Peyer's patch (tissue), 4 donors: ENCODE measurements around the gene PLXNB2. TPM values are rescaled to one million over a fixed set of nuclear protein-coding genes. Genes with fewer than 3 reads are reported as not detected.

Source experiments
- DNase-seq, 3 donors: peaks; one replicate each; pipeline ENCODE4 v3.0.0-alpha.2; 2017 to 2019
- H3K27ac ChIP-seq, 4 donors: fragments of 200-600 bp; sonication (generic); one replicate each; pipeline ENCODE4 v1.5.1; 2016 to 2019
- H3K27me3 ChIP-seq, 2 donors: fragments of 200-600 bp; sonication (generic); one replicate each; pipeline ENCODE4 v1.5.1; 2019
- H3K36me3 ChIP-seq, 3 donors: fragments of 200-600 bp; sonication (generic); one replicate each; pipeline ENCODE4 v1.5.1; 2016 to 2019
- H3K4me1 ChIP-seq, 4 donors: fragments of 200-600 bp; sonication (generic); one replicate each; pipeline ENCODE4 v1.5.1; 2016 to 2019
- H3K4me3 ChIP-seq, 4 donors: fragments of 200-600 bp; sonication (generic); 1 replicate in 3 of 4; 2 replicates in 1 of 4; pipeline ENCODE4 v1.5.1; 2016 to 2019; ENCODE audit warnings: mild to moderate bottlenecking in 1 of 4
- H3K9me3 ChIP-seq, 4 donors: fragments of 200-600 bp; sonication (generic); one replicate each; pipeline ENCODE4 v1.5.1; 2016 to 2019; ENCODE audit warnings: mild to moderate bottlenecking in 1 of 4
- POLR2A ChIP-seq, 2 donors: fragments of 450-650 bp; IDR thresholded peaks; one replicate each; pipeline ENCODE4 v1.5.1; 2017; ENCODE audit warnings: antibody characterized with exemption in 2 of 2, mild to moderate bottlenecking in 2 of 2, moderate library complexity in 2 of 2
- total RNA-seq, 4 donors: library from RNA; depleted of rRNA; stranded (reverse); fragments of >200 nt; gene quantifications; one replicate each; pipeline ENCODE4 v1.1.0, GENCODE V29; 2016
- TF ChIP-seq, protein P1 (sequence below), 6 experiments: fragments of 450-650 bp in 4 of 6; fragments of 200-600 bp in 2 of 6; sonication (generic) in 1 of 6; IDR thresholded peaks; one replicate each; pipeline ENCODE4 v1.5.1; 2017 to 2019; ENCODE audit warnings: antibody characterized with exemption in 6 of 6, mild to moderate bottlenecking in 3 of 6, moderate library complexity in 1 of 6

The PLXNB2 gene
- total RNA-seq, 4 donors from 2014 or later, result 182 to 597 (median 307) TPM

DNA sequence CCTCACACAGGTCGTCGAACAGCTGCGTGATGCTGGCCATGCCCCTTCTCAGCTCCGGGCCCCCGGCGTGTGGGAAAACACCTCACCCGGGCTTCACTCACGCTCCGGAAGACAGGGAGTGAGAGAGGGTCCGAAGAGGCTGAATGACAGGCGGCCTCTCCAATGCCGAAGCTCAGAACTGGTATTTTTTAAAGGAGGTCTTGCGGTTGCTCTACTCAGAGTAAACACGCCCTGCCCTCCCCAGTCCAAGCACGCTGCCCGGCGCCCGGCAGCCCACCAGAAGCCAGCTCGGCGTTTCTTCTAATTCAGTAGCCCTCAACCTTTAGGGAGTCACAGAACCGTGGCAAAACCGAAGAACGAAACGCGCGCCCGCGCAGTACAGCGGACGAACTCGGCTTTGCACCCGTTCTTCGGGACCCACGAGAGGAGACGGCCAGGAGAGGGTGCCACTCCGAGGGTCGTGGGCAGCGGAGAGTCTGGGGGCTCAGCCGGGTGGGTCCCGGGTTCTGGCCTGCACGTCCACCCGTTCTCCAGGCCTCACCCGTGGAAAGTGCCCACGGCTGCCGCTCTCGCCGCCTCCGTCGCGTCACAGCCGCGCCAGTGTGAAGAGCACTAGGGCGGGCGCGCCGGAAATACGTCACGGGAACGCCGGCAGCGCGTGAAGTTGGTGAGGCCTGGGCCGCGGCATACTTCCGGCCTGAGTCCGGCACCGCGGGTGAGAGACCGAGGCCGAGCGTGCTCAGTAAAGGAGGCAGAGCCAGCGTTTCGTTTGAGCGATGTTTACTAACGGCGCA is 62.8 kb downstream of the PLXNB2 start, which contains the start of gene TUBGCP6:
Gene TUBGCP6, minus strand, starts transcription at position 604 of the 794 bp plus-strand sequence. Its CDS starts 564 bp downstream, at position 40.
- DNase-seq, result peak; percentile 95 to 98 (median 97)
- Histone ChIP-seq H3K9me3 (no peaks in the 10 kb centered on the region), H3K4me1 (peaks cover 5 to 74% (median 34%) of the 10 kb centered on the region in 4 donors)

GRCh38 chr22:50243685-50244419 is 63.6 kb downstream of the PLXNB2 start:
- Histone ChIP-seq H3K36me3 (peaks cover 0 to 26% (median 0%) of the 10 kb centered on the region in 3 donors), H3K9me3 (no peaks in the 10 kb centered on the region), H3K4me3 (peak overlapping the region; percentile 77 to 89 (median 88)), H3K4me1 (peaks cover 4 to 66% (median 30%) of the 10 kb centered on the region in 4 donors), H3K27ac (peak overlapping the region; percentile 94 to 98 (median 95)), H3K27me3 (no peaks in the 10 kb centered on the region)
- DNase-seq, result no peak
- TF ChIP-seq POLR2A (IDR thresholded peaks at IDR 0.05), result no peak
- TF ChIP-seq, protein P1, sequence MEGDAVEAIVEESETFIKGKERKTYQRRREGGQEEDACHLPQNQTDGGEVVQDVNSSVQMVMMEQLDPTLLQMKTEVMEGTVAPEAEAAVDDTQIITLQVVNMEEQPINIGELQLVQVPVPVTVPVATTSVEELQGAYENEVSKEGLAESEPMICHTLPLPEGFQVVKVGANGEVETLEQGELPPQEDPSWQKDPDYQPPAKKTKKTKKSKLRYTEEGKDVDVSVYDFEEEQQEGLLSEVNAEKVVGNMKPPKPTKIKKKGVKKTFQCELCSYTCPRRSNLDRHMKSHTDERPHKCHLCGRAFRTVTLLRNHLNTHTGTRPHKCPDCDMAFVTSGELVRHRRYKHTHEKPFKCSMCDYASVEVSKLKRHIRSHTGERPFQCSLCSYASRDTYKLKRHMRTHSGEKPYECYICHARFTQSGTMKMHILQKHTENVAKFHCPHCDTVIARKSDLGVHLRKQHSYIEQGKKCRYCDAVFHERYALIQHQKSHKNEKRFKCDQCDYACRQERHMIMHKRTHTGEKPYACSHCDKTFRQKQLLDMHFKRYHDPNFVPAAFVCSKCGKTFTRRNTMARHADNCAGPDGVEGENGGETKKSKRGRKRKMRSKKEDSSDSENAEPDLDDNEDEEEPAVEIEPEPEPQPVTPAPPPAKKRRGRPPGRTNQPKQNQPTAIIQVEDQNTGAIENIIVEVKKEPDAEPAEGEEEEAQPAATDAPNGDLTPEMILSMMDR (IDR thresholded peaks at IDR 0.05), result no peak

More for the DNA sequence above, 62.8 kb downstream of the PLXNB2 start, which contains the start of gene TUBGCP6:
- peak within 1 kb of the TSS; percentile 94 to 98 (median 95) for H3K27ac ChIP-seq
- H3K4me3 ChIP-seq, result peak within 1 kb of the TSS; percentile 77 to 89 (median 88)
- peak; percentile 77 for TF ChIP-seq POLR2A (IDR thresholded peaks at IDR 0.05)
- TF ChIP-seq, protein P1 (IDR thresholded peaks at IDR 0.05), result peak in 5 of 6 experiments; percentile 1 to 56 (median 45)
- peaks cover 0 to 18% (median 0%) of the 10 kb centered on the region in 3 donors for H3K36me3 ChIP-seq
- H3K27me3 ChIP-seq, result no peaks in the 10 kb centered on the region

DNA sequence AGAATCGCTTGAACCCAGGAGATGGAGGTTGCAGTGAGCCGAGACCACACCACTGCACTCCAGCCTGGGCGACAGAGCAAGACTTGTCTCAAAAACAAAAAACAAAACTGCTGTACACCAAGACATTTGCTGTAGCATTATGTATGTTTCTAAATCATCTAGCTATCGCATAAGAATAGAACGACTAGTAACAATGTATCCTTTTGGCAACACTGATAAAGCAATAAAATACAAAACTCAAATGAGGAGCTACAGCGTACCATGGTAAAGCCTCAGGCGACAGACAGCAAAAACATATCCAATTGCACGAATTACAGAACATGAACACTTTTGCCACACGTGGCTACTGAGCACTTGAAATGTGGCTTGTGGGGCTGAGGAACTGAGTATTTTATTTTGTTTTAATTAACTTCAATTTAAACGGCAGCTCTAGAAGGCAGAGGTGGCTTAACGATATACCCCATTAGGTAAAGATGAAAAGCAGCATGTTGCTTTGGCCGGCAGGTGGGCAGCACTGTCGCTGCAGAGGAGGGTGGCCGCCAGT is 65.0 kb downstream of the PLXNB2 start:
- no peaks in the 10 kb centered on the region for H3K9me3 ChIP-seq
- TF ChIP-seq, protein P1 (IDR thresholded peaks at IDR 0.05), result no peak
- no peak for TF ChIP-seq POLR2A (IDR thresholded peaks at IDR 0.05)
- no peak for DNase-seq
- H3K27me3 ChIP-seq, result no peaks in the 10 kb centered on the region
- H3K27ac ChIP-seq, result no peak overlapping the region
- peaks cover 4 to 53% (median 28%) of the 10 kb centered on the region in 4 donors for H3K4me1 ChIP-seq
- H3K4me3 ChIP-seq, result peak overlapping the region; percentile 77 to 89 (median 88)
- H3K36me3 ChIP-seq, result peaks cover 0 to 28% (median 0%) of the 10 kb centered on the region in 3 donors

DNA sequence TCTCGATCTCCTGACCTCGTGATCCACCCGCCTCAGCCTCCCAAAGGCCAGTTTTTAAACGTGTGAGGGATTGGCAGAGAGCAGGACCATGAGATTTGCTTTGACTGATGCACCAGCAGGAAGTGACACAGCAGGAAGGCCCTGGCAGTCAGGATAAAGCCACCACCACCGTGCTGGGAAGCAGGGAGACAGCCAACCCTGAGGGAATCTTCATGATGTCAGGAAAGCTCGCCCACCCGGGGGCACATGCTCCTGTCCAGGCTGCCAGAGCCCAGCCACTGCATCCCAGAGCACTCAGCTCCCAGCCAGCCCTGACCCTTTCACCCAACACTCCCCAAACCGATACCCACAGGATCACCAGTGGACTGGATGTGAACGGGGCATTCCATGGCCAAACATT is 68.7 kb downstream of the PLXNB2 start:
- no peaks in the 10 kb centered on the region for H3K9me3 ChIP-seq
- no peaks in the 10 kb centered on the region for H3K27me3 ChIP-seq
- H3K4me1 ChIP-seq, result peaks cover 4 to 36% (median 19%) of the 10 kb centered on the region in 4 donors
- H3K4me3 ChIP-seq, result no peak overlapping the region
- H3K36me3 ChIP-seq, result peaks cover 0 to 35% (median 0%) of the 10 kb centered on the region in 3 donors
- H3K27ac ChIP-seq, result no peak overlapping the region
- DNase-seq, result no peak
- TF ChIP-seq, protein P1 (IDR thresholded peaks at IDR 0.05), result no peak
- TF ChIP-seq POLR2A (IDR thresholded peaks at IDR 0.05), result no peak

DNA sequence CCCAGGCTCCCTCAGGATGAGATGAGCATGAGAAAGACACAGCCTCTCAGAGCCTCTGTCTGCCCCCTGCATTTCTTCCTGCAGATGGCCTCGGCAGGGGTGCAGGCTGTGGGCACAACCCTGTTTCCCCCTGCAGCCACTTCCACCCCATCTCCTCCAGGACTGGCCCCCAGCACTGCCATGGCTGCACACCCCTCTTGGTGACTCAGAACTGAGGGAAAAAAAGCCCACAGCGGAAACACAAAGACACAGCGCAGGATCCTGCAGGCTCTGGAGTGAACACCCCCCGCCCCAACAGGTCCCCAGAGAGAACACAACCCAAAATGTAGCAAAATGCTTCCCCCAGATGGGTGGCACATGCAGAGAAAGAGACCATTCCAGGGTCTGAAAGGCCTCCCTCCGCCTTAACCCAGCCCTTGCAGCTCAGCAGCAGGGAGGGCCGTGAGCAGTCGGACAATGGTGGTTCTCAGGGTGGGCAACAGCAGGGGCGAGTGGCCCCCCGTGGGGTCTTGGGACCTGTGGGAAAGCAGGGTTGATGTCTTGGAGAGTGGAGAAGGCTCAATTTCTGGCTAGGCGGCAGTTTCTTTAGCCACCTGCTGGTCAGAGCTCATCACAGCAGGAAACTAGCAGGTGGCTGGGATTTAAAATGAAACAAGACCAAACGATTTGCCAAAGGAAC is 70.6 kb downstream of the PLXNB2 start:
- no peaks in the 10 kb centered on the region for H3K27me3 ChIP-seq
- H3K4me3 ChIP-seq, result no peak overlapping the region
- TF ChIP-seq, protein P1 (IDR thresholded peaks at IDR 0.05), result peak in 4 of 6 experiments; percentile 29 to 46 (median 38)
- no peak for TF ChIP-seq POLR2A (IDR thresholded peaks at IDR 0.05)
- H3K27ac ChIP-seq, result no peak overlapping the region
- peaks cover 4 to 17% (median 6%) of the 10 kb centered on the region in 4 donors for H3K4me1 ChIP-seq
- H3K36me3 ChIP-seq, result peaks cover 0 to 48% (median 0%) of the 10 kb centered on the region in 3 donors
- H3K9me3 ChIP-seq, result no peaks in the 10 kb centered on the region
- DNase-seq, result no peak
